ENCODE measurements around the gene CCNT1.
A peak's percentile ranks its signal among the peaks of the same experiment; 100 is the strongest.
"Not testable (repeated sequence)": the region's sequence is repeated elsewhere in the genome, so short reads cannot be mapped to it uniquely, and the experiment has no call there.

CCNT1 gene

DNA sequence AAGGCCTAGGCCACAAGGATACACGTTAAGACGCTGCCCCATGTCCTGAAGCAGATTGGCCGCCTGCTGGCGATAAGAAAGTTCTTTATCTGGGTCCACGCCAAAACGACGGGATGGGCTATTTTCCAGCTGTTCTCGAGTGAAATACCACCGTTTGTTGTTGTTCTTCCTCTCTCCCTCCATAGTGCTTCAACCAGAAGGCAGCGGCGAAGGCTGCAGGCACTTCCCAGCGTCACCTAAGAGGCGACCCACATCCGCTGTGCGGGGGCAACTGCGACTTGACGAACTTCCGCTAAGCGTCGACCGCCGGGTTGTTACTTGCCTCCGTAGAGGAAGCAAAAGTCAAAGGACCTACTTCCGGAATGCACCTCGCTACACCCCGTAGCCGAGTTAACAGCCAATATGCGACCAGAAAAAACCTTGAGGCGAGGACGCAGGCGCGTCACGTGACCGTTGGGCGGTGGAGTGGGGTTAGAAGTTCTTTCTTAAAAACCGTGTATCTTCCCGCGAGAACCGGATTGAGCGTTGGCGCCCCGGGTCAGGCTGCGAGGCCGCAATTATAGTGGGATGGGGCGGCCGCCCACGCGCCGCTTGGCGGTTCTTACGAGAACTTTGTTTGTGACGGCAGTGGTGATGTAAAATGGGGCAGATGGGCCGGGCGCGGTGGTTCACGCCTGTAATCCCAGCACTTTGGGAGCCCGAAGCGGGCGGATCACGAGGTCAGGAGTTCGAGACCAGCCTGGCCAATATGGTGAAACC is at the start of gene CCNT1:
CCNT1 (minus strand) TSS at position 215 of the 759 bp plus-strand sequence; CDS start at position 183, 32 bp downstream.
- DNase-seq: peak; percentile 100

DNA sequence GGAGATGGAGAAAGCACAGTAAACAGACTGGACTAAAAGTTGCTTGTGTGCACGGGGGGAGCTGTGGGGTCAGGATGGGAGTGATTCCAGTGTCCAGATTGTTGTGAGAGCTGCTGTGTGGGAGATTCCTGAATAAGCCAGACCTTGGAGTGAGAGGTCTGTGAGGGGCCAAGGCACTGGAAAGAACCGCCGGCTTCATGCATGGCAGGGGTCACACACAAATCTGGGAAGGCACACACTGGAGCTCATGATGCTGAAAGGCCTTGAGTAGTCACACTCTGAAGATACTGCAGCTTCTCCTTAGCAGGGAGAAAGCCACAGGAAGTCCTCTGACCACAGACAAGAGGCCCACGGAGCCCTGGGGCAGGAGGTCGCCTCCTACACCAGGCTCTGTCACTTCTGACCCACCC is 49.3 kb upstream of the CCNT1 start:
- DNase-seq: peak; percentile 10

DNA sequence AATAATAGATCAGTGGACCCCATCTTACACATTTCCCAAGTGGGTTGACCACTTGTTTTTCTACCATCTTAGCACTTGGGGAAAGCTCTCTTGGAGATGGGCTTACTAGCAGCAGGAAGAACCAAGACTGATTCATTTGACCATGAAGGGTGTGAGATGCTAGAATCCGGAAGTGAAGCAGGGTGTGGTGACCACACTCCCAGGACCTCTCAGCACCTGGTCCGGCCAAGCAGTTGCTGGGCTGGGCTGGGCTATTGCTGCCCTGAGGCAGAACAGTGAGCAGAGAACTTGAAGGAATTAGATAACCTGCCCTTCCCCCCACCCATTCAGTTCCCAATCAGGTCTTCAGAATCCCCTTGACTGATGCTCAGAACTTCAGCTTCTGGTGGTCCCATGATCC is 48.0 kb upstream of the CCNT1 start:
- DNase-seq: no peak

DNA sequence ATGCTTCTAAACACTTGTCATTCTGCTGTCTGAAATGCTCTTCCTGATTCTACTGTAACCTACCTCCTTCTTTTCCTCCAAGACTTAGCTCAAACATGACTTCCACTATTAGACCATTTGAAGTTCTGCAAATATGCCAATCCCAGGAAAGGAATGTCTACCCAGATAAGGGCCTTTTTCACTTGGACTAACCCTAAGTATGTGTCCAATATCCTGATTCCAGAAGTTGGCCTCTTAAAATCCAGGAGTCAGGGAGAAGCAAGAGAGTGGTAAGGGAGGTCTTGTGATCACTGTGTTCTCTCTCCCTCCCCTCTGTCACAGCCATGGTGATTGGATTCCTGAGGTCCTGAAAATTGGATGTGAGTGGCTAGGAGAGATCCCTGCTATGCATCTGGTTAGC is 42.2 kb upstream of the CCNT1 start:
- DNase-seq: no peak

DNA sequence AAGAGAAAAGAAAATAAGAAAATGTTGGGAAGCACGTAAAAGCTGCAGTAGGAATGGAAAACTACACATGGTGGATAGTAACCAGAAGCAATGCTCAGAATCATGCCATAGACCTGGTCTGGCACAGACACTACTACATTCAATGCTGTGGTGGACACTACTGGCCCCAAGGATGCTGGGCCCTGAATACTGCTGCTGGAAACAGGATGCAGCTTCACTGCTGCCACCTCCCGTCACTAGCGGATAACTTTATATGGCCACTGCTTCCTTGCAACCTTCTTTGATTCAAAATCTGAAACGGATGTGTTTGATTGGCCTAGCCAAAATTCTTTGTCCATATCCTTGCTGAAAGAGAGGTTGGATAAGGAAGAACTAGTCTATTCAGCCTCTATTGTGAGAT is 41.7 kb upstream of the CCNT1 start:
- no peak for DNase-seq

DNA sequence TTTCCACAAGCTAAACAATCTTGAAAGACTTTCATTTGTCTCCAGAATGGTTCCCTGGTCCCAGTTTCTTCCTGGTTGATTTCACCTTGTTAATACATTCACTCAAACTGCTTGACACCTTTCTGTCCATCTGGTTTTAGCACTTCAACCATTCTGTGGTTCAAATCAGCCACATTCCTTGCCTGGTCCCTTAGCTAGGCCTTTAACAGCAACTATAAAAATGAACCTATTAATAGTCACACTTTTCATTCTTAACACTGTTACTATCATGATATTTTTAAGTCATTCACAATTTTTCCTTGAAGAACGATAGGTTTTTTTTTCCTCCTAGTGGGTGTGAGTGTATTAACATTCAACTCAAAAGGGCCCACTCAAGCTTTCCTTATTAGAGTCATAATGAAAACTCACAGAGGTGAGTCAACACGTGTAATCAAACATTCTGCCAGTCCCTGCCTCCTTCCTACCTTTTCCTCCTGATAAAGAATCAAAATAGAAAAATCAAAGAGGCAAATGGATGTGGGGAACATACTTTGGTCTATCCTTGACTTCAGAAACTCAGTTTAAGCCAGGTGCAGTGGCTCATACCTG is 34.4 kb upstream of the CCNT1 start:
- DNase-seq: no peak

DNA sequence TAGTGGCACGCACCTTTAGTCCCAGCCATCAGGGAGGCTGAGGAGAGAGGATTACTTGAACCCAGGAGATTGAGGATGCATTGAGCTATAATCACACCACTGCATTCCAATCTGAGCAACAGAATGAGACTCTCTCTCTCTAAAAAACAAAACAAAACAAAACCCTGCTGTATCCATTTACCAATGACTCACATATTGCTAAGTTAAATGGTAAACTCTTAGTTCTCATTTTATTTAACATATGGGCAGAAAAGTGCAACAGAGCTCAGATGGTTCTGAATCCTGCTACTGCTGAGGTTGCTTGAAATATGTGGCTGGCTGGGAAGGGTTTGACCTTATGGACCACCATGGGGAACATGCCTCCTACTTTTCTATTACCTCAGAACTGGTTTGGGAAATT is 33.7 kb upstream of the CCNT1 start:
- DNase-seq: peak; percentile 67

DNA sequence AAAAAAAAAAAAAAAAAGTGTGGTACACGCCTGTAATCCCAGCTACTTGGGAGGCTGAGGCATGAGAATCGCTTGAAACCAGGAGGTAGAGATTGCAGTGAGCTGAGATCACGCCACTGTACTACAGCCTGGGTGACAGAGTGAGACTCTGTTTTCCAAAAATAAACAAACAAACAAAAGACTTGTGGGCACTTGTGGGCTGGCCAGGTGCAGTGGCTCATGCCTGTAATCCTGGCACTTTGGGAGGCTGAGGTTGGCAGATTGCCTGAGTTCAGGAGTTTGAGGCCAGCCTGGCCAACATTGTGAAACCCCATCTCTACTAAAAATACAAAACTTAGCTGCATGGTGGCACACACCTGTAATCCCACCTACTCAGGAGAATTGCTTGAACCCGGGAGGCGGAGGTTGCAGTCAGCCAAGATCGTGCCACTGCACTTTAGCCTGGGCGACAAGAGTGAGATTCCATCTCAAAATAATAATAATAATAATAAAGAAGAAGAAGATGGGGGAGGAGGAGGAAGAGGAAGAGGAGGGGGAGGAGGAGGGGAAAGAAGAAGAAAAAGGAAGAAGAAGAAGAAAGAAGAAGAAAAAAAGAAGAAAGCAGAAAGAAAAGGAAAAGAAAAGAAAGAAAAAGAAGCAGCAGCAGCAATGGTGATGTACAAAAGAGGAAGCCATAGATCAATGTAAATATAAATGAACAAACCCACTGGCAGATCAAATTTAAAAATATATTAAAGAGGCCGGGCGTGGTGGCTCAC is 27.9 kb upstream of the CCNT1 start:
- DNase-seq: no peak

DNA sequence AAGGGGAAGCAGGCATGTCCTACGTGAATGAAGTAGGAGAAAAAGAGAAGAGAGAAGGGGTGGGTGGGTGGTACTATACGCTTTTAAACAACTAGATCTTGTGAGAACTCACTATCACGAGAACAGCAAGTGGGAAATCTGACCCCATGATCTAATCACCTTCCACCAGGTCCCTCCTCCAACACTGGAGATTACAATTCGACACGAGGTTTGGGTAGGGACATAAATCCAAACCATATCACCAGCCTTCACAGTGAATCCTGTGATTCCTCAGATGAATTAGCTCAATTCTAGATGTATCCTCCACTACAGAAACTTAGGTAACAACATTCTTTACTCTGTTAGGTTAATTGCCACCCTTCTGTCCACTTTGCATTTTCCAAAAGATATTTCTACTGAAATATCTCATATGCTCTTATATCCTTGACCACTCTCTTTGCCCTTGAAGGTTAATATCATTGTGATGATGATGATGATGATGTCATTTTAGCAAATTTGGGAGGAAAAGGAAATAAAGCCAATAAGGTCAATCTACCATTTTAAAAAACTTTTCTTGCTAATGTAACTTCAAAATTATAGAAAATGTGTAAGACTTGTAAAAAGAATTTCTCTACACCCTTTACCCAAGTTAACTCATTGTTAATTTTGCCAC is 23.2 kb upstream of the CCNT1 start:
- no peak for DNase-seq

DNA sequence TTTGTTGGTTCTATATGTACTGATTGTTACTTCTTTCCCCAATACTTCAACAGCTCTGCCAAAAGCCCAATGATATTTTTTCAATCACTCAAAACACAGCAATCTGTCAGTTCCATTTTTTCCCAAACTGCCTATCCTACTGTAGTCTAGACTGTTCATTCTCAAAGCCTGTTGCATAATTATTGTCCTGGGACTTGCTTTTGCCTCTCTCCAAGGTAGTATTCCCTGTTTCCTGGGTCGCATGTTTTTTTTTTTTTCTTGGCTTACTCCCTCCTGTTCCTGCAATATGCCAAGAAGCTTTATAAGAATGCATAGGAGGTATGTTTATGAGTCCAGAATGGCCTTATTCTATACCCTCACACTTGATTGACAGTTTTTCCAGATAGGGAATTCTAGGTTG is 19.9 kb upstream of the CCNT1 start:
- DNase-seq: no peak

DNA sequence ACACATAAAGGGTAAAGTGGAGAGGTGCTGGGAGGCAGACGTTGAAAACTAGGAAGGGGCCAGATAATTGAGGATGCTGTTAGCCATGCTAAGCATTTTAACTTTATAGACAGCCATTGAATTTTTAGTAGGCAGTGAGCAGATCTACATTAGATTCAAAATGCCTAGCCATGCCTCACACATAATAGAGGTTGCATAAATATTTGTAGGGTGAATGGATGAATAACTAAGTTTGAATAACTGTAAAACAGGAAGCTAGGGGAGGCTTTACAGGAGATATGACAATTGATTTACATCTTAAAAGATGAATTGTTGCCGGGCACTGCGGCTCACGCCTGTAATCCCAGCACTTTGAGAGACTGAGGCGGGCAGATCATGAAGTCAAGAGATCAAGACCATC is 12.3 kb upstream of the CCNT1 start:
- no peak for DNase-seq

DNA sequence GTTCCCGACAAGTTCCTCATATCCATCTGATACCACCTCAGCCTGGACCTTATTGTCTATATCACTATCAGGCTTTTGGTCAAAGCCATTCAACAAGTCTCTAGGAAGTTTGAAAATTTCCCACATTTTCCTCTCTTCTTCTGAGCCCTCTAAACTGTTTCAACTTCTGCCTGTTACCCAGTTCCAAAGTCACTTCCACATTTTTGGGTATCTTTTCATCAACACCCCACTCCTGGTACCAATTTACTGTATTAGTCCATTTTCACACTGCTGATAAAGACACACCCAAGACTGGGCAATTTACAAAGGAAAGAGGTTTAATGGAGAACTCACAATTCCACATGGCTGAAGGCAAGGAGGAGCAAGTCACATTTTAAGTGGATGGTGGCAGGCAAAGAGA is 4.2 kb upstream of the CCNT1 start:
- not testable (repeated sequence) for DNase-seq

DNA sequence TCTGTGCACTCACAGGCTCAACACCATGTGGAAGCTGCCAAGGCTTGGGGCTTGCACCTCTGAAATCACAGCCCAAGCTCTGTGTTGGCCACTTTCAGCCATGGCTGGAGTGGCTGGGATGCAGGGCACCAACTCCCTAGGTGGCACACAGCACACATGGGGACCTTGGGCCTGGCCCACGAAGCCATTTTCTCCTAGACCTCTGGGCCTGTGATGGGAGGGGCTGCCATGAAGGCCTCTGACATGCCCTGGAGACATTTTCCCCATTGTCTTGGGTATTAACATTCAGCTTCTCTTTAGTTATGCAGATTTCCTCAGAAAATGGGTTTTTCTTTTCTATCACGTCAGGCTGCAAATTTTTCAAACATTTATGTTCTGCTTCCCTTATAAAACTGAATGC is 3.7 kb upstream of the CCNT1 start:
- not testable (repeated sequence) for DNase-seq

DNA sequence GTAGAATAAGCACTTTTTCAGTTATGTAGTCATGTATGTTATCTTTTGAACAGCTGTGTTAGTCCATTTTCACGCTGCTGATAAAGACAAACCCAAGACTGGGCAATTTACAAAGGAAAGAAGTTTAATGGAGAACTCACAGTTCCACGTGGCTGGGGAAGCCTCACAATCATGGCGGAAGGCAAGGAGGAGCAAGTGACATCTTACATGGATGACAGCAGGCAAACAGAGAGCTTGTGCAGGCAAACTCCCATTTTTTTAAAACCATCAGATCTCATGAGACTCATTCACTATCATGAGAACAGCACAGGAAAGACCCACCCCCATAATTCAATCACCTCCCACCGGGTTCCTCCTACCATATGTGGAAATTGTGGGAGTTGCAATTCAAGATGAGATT is 2.5 kb upstream of the CCNT1 start:
- DNase-seq: not testable (repeated sequence)

DNA sequence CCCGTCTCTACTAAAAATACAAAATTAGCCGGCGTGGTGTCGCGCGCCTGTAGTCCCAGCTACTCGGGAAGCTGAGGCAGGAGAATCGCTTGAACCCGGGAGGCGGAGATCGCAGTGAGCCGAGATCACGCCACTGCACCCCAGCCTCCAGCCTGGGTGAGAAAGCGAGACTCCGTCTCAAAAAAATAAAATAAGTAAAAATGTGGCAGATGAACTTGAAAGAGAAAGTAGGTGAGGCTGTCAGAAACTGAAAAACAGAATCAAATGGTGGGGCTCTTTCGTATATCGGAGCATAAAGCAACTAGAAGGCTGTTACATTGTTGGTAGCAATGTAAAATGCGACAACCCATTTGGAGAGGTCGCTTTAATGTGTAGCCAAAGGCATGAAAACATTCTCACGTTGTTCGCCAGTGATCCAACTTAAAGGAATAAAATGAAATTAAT is 767 bp upstream of the CCNT1 start:
- peak; percentile 2 for DNase-seq

DNA sequence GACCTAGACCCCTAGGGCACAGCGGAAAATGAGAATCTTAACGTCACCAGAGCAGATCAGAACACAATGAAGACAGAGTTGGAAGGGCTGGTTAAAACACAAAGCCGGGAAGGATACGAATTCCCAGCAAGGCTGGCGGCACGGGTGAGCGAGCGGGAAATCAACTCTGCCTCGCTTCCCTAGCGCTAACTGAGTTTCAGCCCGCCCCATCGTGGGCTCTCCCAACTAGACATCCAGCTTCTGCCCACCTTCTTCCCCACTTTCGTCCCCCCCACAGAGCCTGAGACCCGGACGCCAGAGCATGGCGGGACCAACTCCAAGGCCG is 377 bp downstream of the CCNT1 start:
- DNase-seq: no peak

DNA sequence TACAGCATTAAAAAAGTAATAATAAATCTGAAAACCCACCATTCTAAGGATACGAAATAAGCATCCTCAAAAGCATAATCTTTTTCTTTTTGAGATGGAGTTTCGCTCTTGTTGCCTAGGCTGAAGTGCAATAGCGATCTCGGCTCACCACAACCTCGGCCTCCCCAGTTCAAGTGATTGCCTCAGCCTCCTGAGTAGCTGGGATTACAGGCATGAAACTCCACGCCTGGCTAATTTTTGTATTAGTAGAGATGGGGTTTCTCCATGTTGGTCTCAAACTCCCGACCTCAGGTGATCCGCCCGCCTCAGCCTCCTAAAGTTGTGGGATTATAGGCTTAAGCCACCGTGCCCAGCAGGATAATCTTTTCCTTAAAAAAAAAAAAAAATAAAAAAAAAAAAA is 4.3 kb downstream of the CCNT1 start:
- DNase-seq: no peak

DNA sequence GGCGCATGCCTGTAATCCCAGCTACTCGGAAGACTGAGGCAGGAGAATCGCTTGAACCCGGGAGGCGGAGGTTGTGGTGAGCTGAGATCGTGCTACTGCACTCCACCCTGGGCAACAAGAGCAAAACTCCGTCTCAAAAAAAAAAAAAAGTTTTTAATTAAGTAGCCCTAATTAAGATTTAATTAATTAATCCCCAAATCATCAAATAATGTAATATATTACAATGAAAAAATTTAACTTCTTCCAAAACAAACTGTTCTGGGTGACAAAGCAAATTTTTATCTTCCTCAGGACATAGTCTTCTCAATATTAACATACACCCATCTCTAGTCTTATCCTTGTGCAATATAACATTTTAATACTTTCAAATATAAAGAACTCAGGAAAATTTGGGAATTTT is 17.7 kb downstream of the CCNT1 start:
- not testable (repeated sequence) for DNase-seq

DNA sequence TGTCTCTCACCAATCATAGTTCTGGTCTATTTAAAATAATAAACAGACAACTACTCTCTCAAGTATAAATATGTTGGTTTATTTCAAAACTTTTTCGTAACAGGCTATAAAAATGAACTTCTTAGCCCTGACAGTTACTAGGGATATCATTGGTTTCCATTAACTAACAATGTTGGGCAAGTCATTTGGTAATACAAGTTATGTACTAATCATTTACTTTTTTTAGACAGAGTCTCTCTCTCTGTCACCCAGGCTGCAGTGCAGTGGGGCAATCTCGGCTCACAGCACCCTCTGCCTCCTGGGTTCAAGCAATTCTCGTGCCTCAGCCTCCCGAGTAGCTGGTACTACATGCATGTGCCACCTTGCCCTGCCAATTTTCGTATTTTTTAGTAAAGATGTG is 19.9 kb downstream of the CCNT1 start:
- DNase-seq: no peak

DNA sequence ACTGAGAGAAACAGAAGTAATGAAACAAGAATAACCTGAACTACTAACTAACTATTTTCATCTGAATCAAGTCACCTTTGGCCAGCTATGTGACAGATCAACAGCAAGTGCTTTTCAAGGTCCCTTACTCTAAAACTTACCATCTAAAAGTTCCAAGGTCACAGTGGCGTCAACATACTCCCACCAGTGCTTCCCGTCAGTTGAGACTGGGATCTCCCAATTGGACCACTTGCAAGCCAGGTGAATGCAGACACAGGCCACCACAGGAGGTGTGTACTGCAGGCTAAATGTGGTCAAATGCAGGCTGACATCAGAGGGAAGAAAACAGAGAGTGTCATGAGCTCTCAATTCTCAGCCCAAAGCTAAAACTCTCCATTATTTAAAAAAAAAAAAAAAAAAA is 20.6 kb downstream of the CCNT1 start:
- DNase-seq: no peak

DNA sequence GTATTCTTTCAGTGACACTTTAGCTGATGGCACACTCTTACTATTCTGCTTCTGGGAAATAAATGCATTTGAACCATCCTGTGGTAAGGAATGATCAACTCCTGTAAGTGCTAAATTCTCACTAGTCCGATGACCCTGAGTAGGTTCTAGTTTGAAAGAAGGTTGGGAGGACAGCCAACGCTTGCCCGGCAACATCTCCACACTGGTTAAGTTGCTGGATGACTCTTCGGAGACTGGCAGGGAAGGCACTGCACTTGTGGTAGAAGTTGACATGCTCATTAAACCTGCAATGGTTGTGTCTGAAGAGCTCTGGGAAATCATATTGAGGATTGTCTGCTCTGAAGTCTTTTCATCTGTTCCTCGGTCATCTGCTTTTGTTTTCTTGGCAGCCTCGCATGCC is 22.5 kb downstream of the CCNT1 start:
- DNase-seq: no peak

DNA sequence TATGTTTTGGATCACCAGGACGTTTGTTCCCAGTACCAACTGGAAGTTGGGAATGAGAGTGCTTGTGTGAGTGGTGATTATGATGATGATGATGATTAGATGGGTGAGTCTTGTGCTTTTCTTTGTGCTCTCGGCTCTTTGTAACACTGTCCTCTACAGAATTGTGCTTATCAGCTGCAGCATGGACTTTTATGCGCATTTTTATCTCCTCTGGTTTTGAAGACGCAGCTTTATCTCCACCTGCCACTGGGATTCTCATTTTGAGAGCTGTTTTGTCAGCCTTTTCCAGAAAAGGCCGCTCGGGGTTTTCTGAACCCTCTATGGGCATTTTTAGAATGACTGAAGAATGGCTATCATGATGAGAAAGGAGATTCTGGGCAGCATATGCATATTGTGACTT is 22.9 kb downstream of the CCNT1 start:
- DNase-seq: no peak

DNA sequence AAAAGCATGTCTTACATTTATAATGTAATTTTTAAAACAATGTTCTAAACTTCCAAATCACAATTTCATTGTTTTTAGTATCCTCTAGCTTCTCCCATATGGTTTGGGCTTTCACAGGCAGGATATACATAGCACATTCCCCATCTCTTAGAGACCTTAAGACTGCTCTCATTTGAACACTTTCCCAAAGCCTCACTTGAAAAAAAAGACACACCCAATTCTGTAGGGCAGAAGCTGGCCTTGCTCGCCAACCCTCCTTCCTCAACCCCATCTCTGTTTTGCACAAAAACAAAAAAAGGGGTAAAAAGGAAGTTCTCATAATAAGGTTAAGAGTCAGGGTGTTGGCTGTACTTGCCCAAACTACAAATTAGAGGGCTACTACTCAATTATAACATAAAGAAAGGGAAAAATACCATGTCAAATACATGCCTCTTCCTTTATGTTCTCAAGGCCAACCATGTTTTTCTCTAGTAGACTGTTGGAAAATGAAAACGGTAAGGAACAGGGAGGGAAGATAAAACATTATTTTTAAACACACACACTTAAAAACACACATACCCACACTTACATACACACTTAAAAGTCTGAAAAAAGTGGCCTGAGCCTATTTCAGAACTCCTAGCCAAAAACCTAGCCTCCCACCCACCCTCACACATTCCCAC is 24.6 kb downstream of the CCNT1 start:
- no peak for DNase-seq

All from HCEC 1CT (cell line).